NCI-H2196 treated with DMSO at 0.1 percent for 48 hours (cell line): ENCODE data around the gene PTPRH.
"Not testable (repeated sequence)": the region's sequence is repeated elsewhere in the genome, so short reads cannot be mapped to it uniquely, and the experiment has no call there.

Source experiments
- DNase-seq: peaks from one replicate; lab custom pipeline; 2025; ENCODE audit not compliant: unreplicated experiment; lab: John Stamatoyannopoulos, UW

The PTPRH gene

GRCh38 chr19:55225415-55225958 lies 16.2 kb upstream of the PTPRH start:
- DNase-seq, result no peak

GRCh38 chr19:55224679-55225414 lies 15.5 kb upstream of the PTPRH start:
- DNase-seq, result not testable (repeated sequence)

GRCh38 chr19:55224038-55224665 lies 14.9 kb upstream of the PTPRH start:
- no peak for DNase-seq

GRCh38 chr19:55223291-55224037 lies 14.2 kb upstream of the PTPRH start:
- DNase-seq, result no peak

- no peak for DNase-seq
Measured at GRCh38 chr19:55220525-55220924, 11.2 kb upstream of the PTPRH start.

- DNase-seq, result peak; percentile 95
Measured at GRCh38 chr19:55216461-55217198, 7.3 kb upstream of the PTPRH start.

- no peak for DNase-seq
Measured at GRCh38 chr19:55213547-55213946, 4.2 kb upstream of the PTPRH start.

- no peak for DNase-seq
Measured at GRCh38 chr19:55212447-55212846, 3.1 kb upstream of the PTPRH start.

- peak; percentile 77 for DNase-seq
Measured at GRCh38 chr19:55209693-55210472, 582 bp upstream of the PTPRH start.

GRCh38 chr19:55206664-55207500 lies 2.4 kb downstream of the PTPRH start:
- DNase-seq, result peak; percentile 76

GRCh38 chr19:55202199-55202598 lies 7.1 kb downstream of the PTPRH start:
- not testable (repeated sequence) for DNase-seq

GRCh38 chr19:55199620-55200204 lies 9.6 kb downstream of the PTPRH start:
- no peak for DNase-seq

- DNase-seq, result no peak
Measured at GRCh38 chr19:55198651-55199050, 10.7 kb downstream of the PTPRH start.

- no peak for DNase-seq
Measured at GRCh38 chr19:55197528-55197927, 11.8 kb downstream of the PTPRH start.

- no peak for DNase-seq
Measured at GRCh38 chr19:55196803-55197202, 12.5 kb downstream of the PTPRH start.

- no peak for DNase-seq
Measured at GRCh38 chr19:55193481-55193880, 15.8 kb downstream of the PTPRH start.

GRCh38 chr19:55189403-55189835 lies 19.9 kb downstream of the PTPRH start:
- no peak for DNase-seq

GRCh38 chr19:55188625-55189024 lies 20.7 kb downstream of the PTPRH start:
- DNase-seq, result no peak

- DNase-seq, result no peak
Measured at GRCh38 chr19:55186080-55186479, 23.2 kb downstream of the PTPRH start.
